GM21528 (cell line): Measurements from ENCODE around the gene GTF2F2.

Experiments
- ATAC-seq: cut with Tn5 transposase; IDR thresholded peaks from one replicate; pipeline ENCODE4 v1.9.1; 2021; ENCODE audit warnings: mild to moderate bottlenecking, moderate library complexity; ENCODE audit not compliant: unreplicated experiment, low FRiP score

The GTF2F2 gene

DNA sequence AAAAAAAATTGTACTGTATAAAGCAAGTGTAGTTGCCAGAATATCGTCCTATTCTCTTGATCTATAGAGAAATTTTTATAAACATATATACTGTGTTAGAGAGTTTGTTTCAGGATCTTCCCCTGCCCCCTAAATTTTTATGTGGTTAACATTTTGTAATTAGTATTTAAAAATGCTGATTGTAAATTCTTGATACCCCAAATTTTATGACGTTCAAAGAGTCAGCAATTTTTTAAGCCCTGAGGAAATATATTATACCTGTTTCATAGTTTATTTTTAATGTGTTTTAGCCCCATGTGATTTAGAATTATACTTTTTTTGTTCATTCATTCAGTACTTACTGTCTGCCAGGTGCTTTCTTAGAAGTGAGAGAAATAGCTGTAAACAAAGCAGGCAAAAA is 87.8 kb downstream of the GTF2F2 start:
- no peak for ATAC-seq

DNA sequence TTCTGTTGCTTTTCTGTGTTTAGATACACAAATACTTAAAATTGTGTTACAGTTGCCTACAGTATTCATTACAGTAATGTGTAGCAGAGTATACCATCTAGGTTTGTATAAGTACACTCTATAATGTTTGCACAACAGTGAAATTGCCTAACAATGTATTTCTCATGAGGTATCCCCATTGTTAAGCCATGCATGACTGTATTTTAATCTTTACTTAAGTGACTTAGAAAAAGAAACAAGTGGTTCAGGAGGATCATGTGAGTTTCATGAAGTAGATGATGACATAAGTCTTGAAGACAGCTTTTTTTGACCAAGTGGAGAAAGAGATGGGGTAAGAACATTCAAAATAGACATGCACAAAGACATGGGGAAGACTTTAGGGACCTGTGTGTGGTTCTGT is 88.9 kb downstream of the GTF2F2 start:
- no peak for ATAC-seq

DNA sequence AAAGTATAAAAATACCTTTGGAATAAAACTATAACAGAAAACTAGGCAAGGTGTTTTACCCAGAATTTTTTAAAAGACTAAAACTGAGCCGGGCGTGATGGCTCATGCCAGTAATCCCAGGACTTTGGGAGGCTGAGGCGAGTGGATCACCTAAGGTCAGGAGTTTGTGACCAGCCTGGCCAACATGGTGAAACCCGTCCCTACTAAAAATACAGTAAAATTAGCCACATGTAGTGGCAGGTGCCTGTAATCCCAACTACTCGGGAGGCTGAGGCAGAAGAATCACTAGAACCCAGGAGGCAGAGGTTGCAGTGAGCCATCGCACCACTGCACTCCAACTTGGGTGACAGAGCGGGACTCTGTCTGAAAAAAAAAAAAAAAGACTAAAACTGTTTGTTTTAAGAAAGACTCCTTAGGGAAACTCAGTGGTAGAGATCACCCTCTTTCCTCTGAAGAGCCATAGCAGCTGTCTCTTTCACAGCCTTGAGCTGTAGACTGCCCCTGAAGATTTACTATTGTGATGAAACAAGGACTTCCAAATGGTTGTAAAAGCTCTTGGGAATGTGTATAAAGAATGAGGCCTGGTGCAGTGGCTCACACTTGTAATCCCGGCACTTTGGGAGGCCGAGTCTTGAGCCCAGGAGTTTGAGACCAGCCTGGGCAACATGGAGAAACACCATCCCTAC is 95.2 kb downstream of the GTF2F2 start:
- no peak for ATAC-seq

DNA sequence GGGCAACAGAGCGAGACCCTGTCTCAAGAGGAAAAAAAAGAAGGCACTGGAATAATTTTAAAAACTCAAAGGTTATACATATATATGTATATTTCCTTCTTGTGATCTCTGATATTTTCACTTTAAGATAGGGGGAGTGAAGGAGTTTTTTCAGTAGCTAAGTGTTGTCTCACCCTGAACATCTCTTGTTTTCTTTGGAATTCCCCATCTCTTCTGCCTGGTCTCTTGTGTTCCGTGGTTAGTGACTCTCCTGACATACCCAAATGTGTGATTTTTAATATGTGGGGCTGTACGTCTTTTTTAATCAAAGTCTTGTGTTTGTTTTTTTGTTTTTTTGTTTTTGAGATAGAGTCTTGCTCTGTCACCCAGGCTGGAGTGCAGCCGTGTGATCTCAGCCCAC is 95.9 kb downstream of the GTF2F2 start:
- no peak for ATAC-seq

DNA sequence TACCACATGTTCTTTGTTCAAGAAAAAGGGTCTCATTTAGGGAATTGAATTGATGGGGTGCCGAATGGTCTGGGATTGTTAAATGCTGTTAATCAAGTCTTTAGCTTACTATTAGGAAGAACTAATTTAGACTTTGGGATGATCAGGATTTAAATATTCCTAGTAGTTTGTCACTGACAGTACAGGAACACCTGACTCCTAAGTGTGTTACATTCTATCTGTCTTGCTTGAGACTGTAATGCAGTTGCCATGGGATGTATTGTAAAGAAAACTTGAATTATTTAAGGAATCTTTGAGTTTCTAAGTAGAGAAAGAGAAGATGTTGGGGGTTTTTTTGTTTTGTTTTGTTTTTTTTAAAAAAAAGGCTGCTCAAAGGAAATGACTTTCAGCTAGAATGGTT is 98.4 kb downstream of the GTF2F2 start:
- ATAC-seq = no peak

DNA sequence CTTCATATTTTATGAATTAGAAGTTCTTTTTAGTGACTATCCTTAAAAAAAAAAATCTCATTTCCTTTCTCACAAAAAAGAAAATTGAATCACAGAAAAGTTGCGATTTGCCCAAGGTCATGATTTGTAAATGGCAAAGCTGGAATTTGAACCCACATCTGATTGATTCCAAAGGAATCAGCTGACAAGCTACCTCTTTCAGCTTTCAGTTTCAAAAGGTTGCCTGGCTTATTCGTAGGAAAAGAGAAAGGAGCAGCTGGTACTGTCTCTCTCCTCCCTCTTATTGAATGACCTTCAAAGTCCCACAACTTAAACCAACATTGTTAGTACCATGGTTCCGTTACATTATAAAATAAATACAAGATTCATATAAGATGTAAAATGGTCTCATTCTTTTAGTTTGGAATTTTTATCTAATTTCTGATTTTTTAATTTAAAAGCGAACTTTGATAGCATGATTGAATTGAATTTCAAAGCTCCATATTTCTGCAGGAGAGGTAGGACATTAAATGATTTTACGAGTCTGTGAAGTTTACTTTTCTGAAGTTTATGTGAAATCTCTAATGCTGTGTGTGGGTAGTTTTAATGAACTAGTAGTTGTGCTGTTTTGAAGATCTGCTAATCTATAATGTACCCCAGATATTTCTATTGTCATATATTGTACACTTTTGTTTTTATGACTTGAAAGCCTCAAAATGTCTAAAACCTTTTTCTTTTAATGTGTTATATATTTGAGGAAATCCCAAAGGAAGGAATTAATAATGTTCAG is 99.0 kb downstream of the GTF2F2 start:
- ATAC-seq = no peak

DNA sequence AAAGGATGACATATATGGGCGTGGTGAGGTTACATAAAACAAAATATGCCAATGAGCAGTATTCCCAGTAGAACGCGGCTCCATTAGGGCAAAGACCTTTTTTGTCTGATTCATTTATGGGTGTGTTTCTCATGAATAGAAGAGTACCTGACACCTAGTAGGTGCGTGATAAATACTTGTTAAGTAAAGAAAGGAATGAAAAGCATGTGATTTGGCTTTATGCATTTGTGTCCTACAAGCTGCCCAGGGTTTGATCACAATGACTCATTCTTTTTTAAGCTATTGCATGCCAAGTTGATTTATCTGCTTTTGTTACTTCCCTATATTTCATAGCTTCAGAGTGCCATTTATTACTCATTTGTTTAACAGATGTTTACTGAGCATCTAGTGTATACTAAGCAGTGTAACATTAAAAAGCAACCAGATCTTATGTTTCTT is 99.6 kb downstream of the GTF2F2 start:
- no peak for ATAC-seq

DNA sequence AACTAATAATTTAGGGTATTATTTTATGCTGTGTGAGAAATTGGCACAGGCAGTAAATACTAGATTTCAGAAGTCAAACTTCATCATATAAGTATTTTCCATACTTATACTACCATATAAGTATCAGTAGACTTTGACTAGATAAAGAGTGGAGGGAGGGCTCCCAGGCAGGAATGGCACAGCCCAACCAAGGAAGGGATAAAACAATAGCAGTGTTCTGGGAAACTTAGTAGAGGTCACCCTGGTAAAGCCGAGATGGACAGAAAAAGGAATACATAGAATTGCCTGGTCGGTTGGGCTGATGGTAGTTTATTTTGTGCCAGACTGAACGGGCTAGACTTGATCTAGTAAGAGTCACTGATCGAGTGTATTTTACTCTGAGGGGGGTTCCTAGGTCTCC is 100.1 kb downstream of the GTF2F2 start:
- no peak for ATAC-seq

DNA sequence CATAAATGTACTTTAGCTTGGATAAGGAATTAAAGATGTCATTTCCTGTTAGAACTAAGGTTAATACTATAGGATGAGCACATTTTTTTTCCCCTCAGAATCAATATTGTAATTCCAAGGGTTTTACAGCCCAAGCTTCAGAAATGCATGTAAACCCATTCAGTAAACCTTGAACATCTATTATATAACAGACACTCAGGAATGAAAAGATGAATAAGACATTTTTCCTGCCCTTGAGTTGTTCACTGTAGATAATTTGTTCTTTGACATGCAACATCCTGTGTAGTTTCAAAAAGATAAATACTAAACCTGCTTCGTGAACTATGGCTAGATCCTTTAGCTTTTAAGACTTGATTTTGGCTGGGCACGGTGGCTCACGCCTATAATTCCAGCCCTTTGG is 102.2 kb downstream of the GTF2F2 start:
- ATAC-seq = no peak

DNA sequence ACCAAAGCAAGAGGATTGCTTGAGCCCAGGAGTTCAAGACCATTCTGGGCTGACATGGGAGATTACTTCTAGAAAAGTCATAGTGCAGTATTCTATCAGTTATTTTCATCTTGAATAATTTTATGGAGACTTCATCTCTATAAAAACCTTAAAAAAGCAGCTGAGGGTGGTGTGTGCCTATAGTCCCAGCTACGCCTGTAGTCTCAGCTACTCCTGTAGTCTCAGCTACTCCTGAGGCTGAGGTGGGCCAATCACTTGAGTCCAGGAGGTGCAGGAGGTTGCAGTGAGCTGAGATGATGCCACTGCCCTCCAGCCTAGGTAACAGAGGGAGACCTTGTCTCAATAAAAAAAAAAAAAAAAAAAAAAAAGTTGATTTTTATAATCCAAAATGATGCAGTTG is 102.6 kb downstream of the GTF2F2 start:
- no peak for ATAC-seq

DNA sequence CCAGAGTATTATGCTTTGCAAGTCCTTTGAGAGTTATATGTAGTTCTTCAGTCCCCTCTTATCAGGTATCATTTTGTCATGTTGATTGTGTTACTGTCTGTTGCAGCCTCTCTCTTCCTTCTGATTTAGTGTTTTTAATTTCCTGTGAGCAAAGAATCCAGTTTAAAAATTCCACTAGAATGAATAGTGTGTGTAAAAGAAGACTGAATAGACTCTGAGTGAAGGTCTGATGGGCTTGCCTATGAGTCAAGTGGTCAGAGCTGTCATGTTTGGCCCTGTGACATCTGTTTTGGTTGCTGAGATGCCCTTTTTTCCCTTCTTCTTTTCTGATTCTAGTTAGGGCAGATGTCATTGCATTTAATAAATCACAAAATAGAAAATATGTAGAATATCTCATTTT is 103.9 kb downstream of the GTF2F2 start:
- no peak for ATAC-seq

DNA sequence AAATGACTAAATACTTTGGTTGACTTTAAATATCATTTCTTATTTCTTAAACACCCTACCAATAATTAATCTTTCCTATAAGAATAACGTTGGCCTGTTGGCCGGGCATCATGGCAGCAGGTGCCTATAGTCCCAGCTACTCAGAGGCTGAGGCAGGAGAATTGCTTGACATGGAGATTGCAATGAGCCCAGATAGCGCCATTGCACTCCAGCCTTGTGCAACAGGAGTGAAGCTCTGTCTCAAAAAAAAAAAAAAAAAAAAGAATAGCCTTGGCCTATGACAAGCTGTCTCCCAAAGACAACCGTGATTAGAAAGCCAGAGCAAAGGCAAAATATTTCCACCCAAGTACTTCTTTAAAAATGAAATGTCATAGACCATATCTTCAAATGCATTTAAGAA is 105.1 kb downstream of the GTF2F2 start:
- ATAC-seq = no peak

DNA sequence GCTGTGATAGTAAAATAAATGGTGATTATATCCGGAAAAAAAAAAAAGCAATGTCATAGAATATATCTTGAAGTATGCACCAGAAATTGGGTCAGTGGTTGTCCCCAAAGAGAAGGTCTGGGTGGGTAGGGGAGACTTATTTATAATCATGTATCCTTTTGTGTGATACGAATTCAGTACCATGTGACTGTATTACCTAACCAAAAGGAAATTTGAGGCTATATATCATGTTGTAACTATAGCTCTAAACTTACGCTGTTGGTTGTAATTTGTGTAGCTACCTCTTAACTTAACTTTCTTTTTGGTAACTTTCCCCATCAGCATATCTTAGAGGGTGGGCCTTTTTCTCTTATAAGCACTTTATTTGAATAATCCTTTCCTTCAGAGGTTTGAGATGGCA is 105.7 kb downstream of the GTF2F2 start:
- no peak for ATAC-seq

DNA sequence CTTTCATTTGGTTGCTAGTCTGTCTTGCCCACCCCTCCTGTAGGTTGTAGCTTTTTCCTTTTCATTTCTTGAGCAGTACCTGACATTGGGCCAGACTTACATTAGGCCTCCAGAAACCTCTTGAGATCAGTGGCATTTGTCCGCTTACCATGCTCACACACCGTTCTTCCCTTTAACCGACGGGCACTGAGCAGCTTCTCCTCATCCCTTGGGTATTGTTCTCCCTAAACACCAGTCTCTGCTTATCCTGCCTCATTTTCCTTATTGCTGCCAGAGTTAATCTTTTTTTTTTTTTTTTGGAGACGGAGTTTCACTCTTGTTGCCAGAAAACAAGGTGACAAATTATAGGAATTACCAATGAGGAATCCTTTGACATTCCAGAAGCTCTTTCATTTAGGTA is 107.7 kb downstream of the GTF2F2 start:
- no peak for ATAC-seq

DNA sequence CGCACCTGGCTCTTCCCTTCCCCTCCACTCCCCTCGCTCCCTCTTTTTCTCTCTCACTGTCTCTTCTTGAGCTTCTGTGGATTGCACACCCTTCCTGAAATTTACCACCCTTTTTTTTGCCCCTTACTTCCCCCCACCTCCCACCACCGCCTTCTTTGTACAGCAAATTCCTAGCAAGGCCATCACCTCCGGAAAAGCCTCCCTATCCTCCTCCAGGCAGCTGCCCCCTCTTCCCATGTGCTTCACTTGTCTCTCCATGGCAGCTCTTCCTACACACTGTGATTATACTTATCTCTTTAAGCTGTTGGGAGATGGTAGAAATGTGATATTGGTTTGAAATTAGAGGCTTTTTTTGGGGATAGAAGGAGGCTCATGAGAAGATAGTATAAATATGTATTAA is 108.9 kb downstream of the GTF2F2 start:
- ATAC-seq = no peak

DNA sequence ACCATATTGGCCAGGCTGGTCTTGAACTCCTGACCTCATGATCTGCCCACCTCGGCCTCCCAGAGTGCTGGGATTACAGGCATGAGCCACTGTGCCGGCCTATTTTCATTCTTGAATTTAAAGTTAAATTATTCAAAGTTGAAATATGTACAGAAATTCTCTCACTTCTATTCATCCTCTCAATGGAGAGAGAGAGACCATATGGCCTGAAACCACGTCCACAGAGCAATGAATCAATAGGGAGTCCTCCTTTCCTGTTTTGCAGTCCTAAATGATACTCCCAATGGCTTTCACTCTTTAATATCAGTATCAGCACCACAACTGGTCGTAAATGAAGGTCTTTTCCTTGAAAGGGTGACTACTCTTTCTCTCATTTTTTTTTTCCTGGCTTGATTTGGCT is 111.0 kb downstream of the GTF2F2 start:
- ATAC-seq = no peak

DNA sequence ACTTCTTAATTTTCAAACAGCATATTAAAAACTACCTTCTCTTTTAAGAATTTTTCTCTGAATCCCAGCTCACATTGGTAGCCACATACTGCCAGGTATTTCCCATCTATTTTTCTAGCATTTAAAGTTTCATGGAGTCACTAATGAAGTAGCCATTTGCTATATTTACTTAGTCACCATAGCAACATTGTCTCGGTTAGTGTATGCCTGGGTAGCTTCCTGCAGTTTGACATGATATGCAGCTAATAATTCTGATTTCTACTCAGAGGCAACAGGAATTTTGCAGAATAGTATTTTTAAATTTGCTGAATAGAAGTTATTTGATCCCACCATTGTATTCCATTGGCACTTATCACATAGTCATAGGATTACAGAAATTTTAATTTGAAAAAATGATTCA is 111.4 kb downstream of the GTF2F2 start:
- ATAC-seq = no peak

DNA sequence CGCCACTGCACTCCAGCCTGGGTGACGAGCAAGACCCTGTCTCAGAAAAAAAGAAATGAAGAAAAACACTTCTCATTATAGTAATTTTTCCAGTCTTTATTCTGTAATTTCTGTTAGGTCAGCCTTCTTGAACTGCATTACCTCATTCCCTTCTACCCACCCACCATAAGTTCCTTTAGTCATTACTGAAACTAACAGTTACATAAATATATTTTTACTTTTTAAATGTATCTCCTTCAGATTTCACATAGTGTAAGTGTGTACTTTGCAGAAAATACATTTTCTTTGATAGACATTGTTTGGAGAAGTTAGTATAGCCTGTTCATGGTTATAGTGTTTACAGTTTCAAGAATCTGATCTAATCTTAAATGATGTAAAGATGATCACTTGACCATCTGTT is 112.3 kb downstream of the GTF2F2 start:
- ATAC-seq = no peak

DNA sequence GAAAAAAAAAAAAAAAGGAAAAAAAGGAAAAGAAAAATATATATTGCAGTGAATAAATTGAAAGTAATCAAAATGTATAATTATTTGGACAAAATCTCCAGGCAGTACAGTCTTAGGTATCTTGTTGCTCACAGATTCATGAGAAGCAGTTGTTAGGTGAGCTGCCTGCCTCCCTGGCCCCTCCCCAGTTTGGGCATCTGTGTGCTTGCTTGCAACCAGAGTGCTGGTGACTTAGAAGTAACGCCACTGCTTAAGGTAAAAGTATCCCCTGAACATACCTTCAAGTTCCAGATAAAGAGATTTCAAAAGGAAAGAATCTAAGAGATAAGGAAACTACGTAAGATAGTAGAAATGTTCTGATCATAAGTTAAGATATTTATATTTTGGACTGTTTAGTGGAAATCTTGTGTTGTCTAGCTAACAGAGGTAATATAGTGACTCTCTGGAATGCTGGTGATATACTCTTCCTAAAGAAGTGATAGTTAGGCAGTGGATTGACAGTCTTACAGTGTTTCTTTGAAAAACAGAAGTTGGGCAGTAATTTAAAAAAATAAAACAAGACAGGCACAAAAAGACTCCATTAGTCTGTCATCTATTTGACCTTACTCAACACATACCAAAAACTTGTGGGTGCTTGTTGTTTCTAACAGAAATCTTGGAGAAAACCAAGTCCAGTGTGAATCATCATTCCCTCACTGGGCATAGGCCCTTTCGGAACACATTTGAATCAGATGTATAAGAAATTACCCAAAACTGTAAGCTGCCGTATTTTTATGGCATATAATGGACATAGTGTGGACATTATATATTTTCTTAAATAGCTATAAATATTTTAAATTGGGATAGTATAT is 118.9 kb downstream of the GTF2F2 start:
- no peak for ATAC-seq

DNA sequence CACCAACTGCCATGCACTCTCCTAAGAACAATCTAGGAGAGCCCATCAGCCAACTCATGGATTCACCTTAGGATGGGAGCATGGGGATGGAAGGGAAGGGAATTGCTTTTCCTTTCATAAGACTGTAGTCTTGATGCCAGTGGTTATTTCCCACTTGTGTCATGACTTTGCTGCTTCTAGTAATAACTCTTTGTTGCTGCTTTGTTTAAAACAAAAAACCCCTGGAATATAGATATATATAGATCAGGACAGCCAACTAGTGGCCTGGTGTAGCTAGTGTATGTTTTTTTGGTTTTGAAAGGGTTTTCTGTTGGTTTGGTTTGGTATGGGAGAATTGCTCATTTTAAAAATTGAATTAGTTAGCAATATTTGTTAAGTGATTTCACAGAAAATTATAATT is 119.8 kb downstream of the GTF2F2 start:
- ATAC-seq = no peak

DNA sequence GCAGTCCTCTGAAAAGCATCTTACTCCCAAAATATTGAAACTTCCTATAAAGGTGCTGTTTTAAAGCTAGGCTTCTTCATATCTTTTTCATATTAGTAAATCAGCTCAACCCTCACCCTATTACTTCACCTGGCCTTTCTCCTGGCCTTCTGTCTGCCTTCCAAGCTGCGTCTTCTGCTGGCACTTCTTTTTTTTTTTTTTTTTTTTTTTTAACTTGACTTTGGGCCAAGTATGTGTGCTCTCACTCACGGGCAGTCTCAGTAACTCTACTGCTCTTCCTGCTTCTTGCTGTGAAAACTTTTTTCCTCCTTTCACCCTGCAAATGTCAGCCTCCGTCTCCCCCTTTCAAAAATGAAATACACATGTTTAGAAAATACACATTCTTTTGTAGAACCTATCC is 121.8 kb downstream of the GTF2F2 start:
- no peak for ATAC-seq
